ENCODE measurements around the gene APP.
"Not testable (repeated sequence)": the region's sequence is repeated elsewhere in the genome, so short reads cannot be mapped to it uniquely, and the experiment has no call there.

APP gene

DNA sequence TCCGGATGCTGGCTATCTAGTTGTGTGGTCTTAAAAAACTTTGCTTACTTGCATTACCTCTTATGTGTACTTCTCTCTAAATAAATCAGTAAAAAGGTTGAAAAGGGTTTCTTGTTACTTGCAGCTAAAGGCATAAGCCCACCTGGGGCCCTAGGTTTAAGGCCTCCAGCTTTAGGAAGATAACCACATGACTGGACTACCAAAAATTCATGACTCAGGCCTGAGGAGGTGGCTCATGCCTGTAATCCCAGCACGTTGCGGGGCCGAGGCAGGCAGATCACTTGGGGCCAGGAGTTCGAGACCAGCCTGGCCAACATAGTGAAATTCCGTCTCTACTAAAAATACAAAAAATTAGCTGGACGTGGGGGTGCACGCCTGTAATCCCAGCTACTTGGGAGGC is 142.9 kb downstream of the APP start:
- Mint-ChIP-seq H3K9me3 (no peaks in the 10 kb centered on the region), H3K27me3 (ENCODE audit: low read depth) (no peaks in the 10 kb centered on the region), H3K27ac (no peak overlapping the region), H3K36me3 (ENCODE audit: low read depth) (peaks cover 40% of the 10 kb centered on the region), H3K4me3 (no peak overlapping the region), H3K4me1 (peaks cover 47% of the 10 kb centered on the region)
- TF ChIP-seq, protein P1, sequence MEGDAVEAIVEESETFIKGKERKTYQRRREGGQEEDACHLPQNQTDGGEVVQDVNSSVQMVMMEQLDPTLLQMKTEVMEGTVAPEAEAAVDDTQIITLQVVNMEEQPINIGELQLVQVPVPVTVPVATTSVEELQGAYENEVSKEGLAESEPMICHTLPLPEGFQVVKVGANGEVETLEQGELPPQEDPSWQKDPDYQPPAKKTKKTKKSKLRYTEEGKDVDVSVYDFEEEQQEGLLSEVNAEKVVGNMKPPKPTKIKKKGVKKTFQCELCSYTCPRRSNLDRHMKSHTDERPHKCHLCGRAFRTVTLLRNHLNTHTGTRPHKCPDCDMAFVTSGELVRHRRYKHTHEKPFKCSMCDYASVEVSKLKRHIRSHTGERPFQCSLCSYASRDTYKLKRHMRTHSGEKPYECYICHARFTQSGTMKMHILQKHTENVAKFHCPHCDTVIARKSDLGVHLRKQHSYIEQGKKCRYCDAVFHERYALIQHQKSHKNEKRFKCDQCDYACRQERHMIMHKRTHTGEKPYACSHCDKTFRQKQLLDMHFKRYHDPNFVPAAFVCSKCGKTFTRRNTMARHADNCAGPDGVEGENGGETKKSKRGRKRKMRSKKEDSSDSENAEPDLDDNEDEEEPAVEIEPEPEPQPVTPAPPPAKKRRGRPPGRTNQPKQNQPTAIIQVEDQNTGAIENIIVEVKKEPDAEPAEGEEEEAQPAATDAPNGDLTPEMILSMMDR (IDR thresholded peaks at IDR 0.05; ENCODE audit: unreplicated experiment in 3 of 3), result no peak

DNA sequence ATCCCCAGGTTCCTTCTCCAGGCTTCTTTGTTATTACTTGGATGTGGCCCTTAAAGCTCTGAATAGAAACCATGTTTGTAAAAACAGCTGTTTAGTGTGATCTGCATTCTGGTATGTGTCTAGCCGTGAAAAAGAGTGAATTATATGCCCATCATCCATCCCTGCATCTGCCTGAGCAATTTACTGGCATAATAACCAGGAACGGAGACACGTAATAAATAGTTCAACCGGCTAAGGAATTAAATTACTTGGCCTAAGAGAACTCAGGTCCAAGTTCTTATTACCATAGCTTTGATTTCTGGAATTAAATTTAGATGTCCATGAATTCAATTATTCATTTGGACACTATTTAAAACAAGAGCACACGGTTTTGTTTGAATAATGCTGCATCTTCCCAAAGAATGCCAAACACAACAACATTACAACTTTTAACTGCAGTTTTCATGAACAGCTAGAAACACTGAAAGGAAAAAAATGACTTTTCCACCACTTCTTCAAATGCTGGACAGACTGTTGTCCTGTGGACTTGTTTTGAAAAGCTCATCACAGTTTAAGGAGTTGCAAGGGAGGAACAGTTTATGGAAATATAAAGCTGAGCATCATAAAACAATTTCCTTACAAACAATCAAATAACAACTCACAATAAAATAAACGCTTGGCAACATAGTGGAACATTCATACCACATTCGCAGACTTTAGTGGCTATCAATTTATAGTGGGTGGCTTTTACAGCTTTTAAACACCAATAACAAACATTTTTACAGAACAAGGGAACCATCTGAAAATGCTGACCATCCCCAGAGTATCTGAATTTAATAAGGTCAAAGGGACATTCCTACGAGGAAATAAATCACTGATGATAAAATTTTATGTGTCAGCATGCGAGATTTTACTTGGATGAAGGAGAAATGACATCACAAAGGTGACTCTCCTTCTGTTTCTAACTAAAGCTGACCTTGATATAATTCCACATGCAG is 144.7 kb downstream of the APP start:
- no peaks in the 10 kb centered on the region for H3K27me3 Mint-ChIP-seq (ENCODE audit: low read depth)
- no peaks in the 10 kb centered on the region for H3K9me3 Mint-ChIP-seq
- H3K4me3 Mint-ChIP-seq, result no peak overlapping the region
- TF ChIP-seq, protein P1 (IDR thresholded peaks at IDR 0.05; ENCODE audit: unreplicated experiment in 3 of 3), result no peak
- H3K36me3 Mint-ChIP-seq (ENCODE audit: low read depth), result peaks cover 40% of the 10 kb centered on the region
- H3K4me1 Mint-ChIP-seq, result peaks cover 42% of the 10 kb centered on the region
- H3K27ac Mint-ChIP-seq, result peak overlapping the region; percentile 36 to 88 (median 84)

DNA sequence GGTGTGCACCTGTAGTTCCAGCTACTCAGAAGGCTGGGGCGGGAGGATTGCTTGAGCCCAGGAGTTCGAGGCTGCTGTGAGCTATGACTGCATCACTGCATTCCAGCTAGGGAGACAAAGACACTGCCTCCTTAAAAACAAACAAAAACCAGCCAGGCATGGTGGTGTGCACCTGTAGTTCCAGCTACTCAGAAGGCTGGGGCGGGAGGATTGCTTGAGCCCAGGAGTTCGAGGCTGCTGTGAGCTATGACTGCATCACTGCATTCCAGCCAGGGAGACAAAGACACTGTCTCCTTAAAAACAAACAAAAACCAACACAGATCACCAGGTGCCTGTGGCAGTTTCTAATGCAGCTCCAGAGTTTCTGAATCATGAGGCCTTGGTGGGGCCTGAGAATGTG is 147.2 kb downstream of the APP start:
- not testable (repeated sequence) for H3K27ac Mint-ChIP-seq; H3K9me3 Mint-ChIP-seq; H3K4me3 Mint-ChIP-seq; H3K27me3 Mint-ChIP-seq (ENCODE audit: low read depth)
- H3K36me3 Mint-ChIP-seq (ENCODE audit: low read depth), result peaks cover 32% of the 10 kb centered on the region
- H3K4me1 Mint-ChIP-seq, result peaks cover 34% of the 10 kb centered on the region

DNA sequence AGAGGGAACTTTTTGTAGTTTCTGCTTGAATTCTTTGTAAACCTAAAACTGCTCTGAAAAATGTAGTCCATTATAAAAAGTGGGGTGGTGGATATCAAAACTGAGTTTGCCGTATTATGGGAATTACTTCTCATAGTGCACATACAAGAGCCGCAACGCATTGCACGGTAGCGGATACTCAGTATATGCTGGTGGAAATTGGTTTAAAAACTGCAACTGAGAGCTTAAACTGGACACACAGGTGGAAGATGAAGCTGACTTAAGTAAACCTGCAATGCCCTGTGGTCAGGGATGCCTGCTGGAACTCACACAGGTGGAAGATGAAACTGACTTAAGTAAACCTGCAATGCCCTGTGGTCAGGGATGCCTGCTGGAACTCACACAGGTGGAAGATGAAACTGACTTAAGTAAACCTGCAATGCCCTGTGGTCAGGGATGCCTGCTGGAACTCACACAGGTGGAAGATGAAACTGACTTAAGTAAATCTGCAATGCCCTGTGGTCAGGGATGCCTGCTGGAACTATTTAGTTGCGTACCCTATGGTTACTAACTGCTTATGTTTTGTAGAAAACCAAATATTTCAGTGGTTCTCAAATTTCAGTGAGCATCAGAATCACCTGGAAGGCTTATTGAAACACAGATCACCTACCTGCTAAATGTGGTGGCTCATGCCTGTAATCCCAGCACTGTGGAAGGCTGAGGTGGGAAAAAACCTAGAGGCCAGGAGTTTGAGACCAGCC is 147.8 kb downstream of the APP start:
- not testable (repeated sequence) for H3K9me3 Mint-ChIP-seq; H3K27me3 Mint-ChIP-seq (ENCODE audit: low read depth)
- peaks cover 34% of the 10 kb centered on the region for H3K4me1 Mint-ChIP-seq

DNA sequence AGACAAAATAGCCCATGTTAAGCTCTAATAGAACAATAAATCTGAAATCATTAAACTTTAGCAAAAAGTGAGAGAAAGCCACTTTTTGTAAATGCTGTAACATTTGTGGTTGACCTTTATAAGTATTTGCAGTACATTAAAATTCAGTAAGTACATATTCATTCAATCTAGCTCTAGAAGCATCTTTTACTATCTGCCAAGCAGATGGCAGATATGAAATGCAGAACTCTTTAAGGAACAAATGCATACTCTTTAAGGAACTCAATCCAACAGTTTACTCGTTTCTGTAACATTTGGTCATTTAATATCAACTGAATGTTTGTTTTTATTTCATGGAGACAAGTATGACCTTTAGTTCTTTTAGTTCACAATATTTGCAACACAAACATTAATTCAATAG is 150.1 kb downstream of the APP start:
- Mint-ChIP-seq H3K27ac (no peak overlapping the region), H3K4me3 (no peak overlapping the region), H3K4me1 (peaks cover 15% of the 10 kb centered on the region), H3K36me3 (ENCODE audit: low read depth) (peaks cover 28% of the 10 kb centered on the region), H3K27me3 (ENCODE audit: low read depth) (no peaks in the 10 kb centered on the region), H3K9me3 (no peaks in the 10 kb centered on the region)
- TF ChIP-seq, protein P1 (IDR thresholded peaks at IDR 0.05; ENCODE audit: unreplicated experiment in 3 of 3), result no peak

More for the DNA sequence above, 147.8 kb downstream of the APP start:
- H3K27ac Mint-ChIP-seq, H3K4me3 Mint-ChIP-seq: not testable (repeated sequence)
- H3K36me3 Mint-ChIP-seq (ENCODE audit: low read depth), result peaks cover 28% of the 10 kb centered on the region

DNA sequence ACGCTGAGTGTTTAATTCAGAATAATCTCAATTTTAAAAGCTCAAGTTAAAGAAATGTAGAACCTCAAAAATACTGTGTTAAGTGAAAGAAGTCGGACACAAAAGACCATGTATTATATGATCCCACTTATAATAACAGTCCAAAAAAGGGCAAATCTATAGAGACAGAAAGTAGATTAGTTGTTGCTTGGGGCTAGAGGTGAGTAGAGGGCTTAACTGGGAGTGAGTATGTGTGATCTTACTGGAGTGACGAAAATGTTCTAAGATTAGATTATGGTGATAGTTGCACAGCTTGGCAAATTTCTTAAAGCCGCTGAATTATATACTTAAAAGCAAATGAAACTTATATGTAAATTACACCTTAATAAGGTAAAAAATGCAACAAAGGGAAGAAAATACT is 150.5 kb downstream of the APP start:
- Mint-ChIP-seq H3K9me3 (no peaks in the 10 kb centered on the region), H3K36me3 (ENCODE audit: low read depth) (peaks cover 28% of the 10 kb centered on the region), H3K27ac (no peak overlapping the region), H3K27me3 (ENCODE audit: low read depth) (no peaks in the 10 kb centered on the region), H3K4me1 (peaks cover 11% of the 10 kb centered on the region), H3K4me3 (no peak overlapping the region)
- TF ChIP-seq, protein P1 (IDR thresholded peaks at IDR 0.05; ENCODE audit: unreplicated experiment in 3 of 3), result no peak

Data from nephron (organoid).